Mucosa of descending colon (tissue), 3 donors: Measurements from ENCODE around the gene SOCS2. TPM values are rescaled to one million over a fixed set of nuclear protein-coding genes. Genes with fewer than 3 reads are reported as not detected.

Experiments
- ATAC-seq: fragments of 200-7000 bp; cut with Tn5 transposase; one replicate; pipeline ENCODE4 v1.9.1; 2020; ENCODE audit warnings: mild to moderate bottlenecking, moderate library complexity
- DNase-seq, 3 donors: peaks; one replicate each; pipeline ENCODE4 v3.0.0-alpha.2; 2020
- H3K36me3 ChIP-seq: fragments of 200-600 bp; one replicate; pipeline ENCODE4 v1.8.0; 2021; ENCODE audit warnings: low read depth, mild to moderate bottlenecking
- H3K4me1 ChIP-seq: fragments of 200-600 bp; one replicate; pipeline ENCODE4 v1.8.0; 2021; ENCODE audit warnings: low read depth, mild to moderate bottlenecking
- H3K4me3 ChIP-seq: fragments of 200-600 bp; one replicate; pipeline ENCODE4 v1.8.0; 2021; ENCODE audit warnings: mild to moderate bottlenecking
- H3K9me3 ChIP-seq: fragments of 200-600 bp; one replicate; pipeline ENCODE4 v1.8.0; 2021; ENCODE audit warnings: mild to moderate bottlenecking
- intact Hi-C, 2 donors: fragments of 100-400 bp; cut with DNase I in 1 of 2; cut with micrococcal nuclease in 1 of 2; formaldehyde crosslinking; loops; one replicate each; pipeline versions ENCODE4 v1.11.0 to v1.11.1; 2022; cut with DNase I, micrococcal nuclease
- total RNA-seq, 3 donors: library from RNA; stranded (reverse); fragmentation: NEBNext Ultra II Directional in 2 of 3; extraction: Animal tissue kit (Norgen Biotek cat#: 25700) in 2 of 3; gene quantifications; one replicate each; pipeline versions ENCODE4 v1.2.1 to v1.2.4, GENCODE V29; 2021 to 2023
- TF ChIP-seq, protein P1 (sequence below): fragments of 200-600 bp; IDR thresholded peaks from one replicate; pipeline ENCODE4 v1.8.0; 2022; ENCODE audit warnings: antibody characterized with exemption, mild to moderate bottlenecking
- donor health status: DM: no; HTN: no; CAD: no; lungs with moderate emphysema.
- donor health status: DM: no; HTN: no; CAD: no.
- donor health status: DM: no; HTN: yes; CAD: no.

SOCS2 gene
- total RNA-seq, 3 donors from 2014 or later, result 23.3 to 40.7 (median 27.6) TPM

DNA sequence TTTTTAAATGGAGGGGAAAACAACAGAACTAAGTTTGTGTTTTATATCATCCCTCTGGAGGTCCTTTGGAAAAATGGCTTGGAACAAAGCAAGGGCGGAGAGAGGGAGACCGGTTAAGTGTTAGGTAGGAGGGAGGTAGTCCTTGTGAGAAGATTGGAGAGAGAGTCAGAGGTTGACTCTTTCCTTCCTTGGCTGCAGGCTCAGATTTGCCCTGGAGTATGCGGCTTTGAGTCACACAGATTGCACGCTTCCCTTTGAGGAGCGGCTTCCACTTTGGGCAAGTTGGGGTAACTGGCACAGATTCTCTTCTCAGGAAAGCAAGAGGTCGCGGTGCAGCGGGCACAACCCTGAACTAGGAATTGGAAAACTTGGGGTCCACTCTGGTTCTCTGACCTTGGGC lies 9.9 kb downstream of the SOCS2 start:
- Histone ChIP-seq H3K9me3 (no peaks in the 10 kb centered on the region), H3K4me1 (no peaks in the 10 kb centered on the region), H3K36me3 (no peaks in the 10 kb centered on the region), H3K4me3 (no peak overlapping the region)
- TF ChIP-seq, protein P1, sequence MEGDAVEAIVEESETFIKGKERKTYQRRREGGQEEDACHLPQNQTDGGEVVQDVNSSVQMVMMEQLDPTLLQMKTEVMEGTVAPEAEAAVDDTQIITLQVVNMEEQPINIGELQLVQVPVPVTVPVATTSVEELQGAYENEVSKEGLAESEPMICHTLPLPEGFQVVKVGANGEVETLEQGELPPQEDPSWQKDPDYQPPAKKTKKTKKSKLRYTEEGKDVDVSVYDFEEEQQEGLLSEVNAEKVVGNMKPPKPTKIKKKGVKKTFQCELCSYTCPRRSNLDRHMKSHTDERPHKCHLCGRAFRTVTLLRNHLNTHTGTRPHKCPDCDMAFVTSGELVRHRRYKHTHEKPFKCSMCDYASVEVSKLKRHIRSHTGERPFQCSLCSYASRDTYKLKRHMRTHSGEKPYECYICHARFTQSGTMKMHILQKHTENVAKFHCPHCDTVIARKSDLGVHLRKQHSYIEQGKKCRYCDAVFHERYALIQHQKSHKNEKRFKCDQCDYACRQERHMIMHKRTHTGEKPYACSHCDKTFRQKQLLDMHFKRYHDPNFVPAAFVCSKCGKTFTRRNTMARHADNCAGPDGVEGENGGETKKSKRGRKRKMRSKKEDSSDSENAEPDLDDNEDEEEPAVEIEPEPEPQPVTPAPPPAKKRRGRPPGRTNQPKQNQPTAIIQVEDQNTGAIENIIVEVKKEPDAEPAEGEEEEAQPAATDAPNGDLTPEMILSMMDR, result no peak
- intact Hi-C loops, result no loop called here
- ATAC-seq (no peak), DNase-seq (no peak)

DNA sequence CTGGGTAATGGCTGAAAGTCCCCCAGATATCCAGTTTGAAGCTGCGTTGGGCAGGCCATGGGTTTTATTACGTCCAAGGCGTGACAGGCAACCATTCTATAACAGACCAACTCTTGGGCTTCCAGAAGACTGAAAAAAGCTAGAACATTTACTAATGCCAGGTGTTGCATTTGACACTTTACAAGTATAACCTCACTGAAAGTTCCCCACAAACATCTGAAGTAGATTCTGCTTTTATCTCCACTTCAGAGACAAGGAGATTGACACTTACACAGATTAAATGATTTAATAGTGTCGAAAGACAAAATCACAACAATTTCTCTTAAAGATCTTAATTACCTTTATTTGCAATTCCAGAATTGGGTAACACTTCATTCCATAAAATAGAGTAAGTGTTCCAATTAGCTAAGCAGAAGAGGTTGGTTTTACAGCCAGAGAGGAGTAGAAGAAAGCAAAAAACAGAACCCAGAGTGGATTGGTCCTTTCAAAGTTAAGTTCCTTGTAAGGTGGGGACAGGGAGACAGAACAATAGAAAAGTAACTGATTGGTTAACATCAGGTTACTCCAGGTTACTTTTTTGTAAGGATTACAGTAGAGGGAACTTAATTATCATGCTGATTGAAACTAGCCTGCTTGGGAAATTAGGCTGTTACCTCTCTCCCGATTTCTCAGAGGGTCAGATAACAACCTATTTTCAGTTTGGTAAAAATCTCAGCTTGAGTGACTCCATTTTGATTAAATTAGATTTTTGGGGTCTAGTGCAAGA lies 11.3 kb downstream of the SOCS2 start:
- no peak for ATAC-seq
- TF ChIP-seq, protein P1, result no peak
- intact Hi-C loops, result no loop called here
- DNase-seq, result no peak
- Histone ChIP-seq H3K9me3 (no peaks in the 10 kb centered on the region), H3K4me3 (no peak overlapping the region), H3K36me3 (no peaks in the 10 kb centered on the region), H3K4me1 (no peaks in the 10 kb centered on the region)

DNA sequence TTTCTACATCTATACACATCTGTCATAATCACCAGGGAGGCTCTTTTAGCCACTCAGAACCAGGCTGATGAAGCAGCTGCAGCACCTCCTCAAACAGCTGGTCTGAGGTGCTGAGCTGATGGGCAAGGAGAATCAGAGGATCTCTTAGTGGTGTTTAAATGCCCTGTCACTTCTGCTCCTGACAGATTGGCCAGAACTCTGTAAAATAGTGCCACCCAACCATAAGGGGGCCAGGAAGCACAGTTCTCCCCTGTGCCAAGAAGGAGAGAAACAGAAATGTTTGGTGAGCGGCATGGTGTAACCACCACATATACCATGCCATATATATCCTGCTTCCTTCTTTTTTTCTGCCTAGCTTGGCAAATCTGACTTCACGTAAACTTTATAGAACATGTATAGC lies 12.8 kb downstream of the SOCS2 start:
- no peaks in the 10 kb centered on the region for H3K36me3 ChIP-seq
- H3K4me1 ChIP-seq, result no peaks in the 10 kb centered on the region
- no peak for DNase-seq
- no peaks in the 10 kb centered on the region for H3K9me3 ChIP-seq
- no peak for ATAC-seq
- TF ChIP-seq, protein P1, result no peak
- H3K4me3 ChIP-seq, result no peak overlapping the region
- intact Hi-C loops, result no loop called here

DNA sequence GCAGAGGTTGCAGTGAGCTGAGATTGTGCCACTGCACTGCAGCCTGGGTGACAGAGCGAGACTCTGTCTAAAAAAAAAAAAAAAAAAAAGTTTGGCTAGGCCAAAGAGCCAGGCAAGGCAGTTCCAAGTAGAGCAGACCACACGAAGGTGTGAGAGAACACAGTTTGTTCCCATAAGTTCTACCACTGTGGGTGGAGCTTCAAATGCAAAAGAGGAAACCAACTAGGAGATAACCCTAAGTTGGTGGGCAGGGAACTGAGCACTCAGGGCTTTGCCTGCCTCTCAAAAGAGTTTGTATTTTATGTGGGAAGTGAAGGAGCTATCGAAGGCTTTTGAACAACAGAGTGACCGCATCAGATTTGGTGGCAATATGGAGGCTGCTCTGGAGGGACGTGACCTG lies 15.1 kb downstream of the SOCS2 start:
- ATAC-seq (no peak), DNase-seq (no peak)
- Histone ChIP-seq H3K4me3 (no peak overlapping the region), H3K9me3 (no peaks in the 10 kb centered on the region), H3K4me1 (no peaks in the 10 kb centered on the region), H3K36me3 (no peaks in the 10 kb centered on the region)
- TF ChIP-seq, protein P1, result no peak
- intact Hi-C loops, result no loop called here

DNA sequence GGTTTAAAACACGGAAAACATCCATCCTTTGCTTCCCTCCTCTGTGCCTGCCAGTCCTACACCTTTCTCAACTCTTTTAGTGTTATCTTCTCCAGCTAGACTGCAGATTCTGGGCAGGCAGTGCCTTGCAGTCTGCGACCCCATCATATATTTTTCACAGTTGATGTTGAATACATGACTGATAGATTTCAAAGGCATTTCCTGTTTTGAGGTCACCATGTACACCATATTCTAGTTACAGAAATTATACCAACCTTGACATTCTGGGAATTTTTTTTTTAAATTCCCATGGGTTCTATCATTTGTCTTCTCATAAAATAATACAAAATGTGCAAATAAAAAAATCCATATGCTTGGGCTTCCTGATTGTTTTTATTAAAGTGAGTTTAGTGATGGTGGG lies 16.6 kb downstream of the SOCS2 start:
- Histone ChIP-seq H3K4me3 (no peak overlapping the region), H3K9me3 (no peaks in the 10 kb centered on the region), H3K36me3 (no peaks in the 10 kb centered on the region), H3K4me1 (no peaks in the 10 kb centered on the region)
- DNase-seq, result no peak
- ATAC-seq, result no peak
- intact Hi-C loops, result no loop called here
- TF ChIP-seq, protein P1, result no peak
